ENCODE data around the gene GRIK5.

Gene GRIK5

DNA sequence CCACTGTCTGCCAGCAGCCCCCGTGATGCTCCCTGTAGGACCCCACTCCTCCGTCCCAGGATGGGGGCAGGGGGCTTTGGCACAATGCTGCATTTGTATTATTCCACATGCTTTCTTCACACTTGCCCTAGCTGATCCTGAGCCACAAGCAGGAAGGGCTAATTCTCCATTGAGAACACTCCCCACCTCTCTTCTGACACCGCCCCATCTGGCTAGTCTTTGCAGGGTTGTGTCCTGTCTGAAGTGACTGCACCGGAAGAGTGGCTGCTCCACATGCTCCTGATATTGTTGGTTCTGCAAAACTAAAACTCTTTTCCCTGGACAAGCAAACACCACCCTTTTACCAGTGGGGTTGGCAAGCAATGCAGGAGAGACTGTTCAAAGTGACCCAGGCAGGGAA is 23.9 kb upstream of the GRIK5 start:
- Histone ChIP-seq H3K9me2 (ENCODE audit: low read depth, low read length) (no peaks in the 10 kb centered on the region), H3K4me2 (ENCODE audit: low read length) (no peak overlapping the region), H2AFZ (ENCODE audit: low read length) (no peak overlapping the region), H3K9ac (ENCODE audit: low read length) (no peak overlapping the region), H3K4me3 (ENCODE audit: low read depth, low read length, poor library complexity, severe bottlenecking) (no peak overlapping the region), H3K36me3 (ENCODE audit: insufficient read depth, low read length) (peaks cover 28% of the 10 kb centered on the region; the same call in 1 of the 2 replicates), H3F3A (ENCODE audit: insufficient read depth, low read length) (no peaks in the 10 kb centered on the region), H3K27me3 (ENCODE audit: insufficient read depth, low read length) (no peaks in the 10 kb centered on the region), H3K9me3 (ENCODE audit: low read length) (no peaks in the 10 kb centered on the region), H4K20me1 (ENCODE audit: insufficient read depth, low read length) (no peaks in the 10 kb centered on the region), H3K4me1 (ENCODE audit: insufficient read depth, low read length, severe bottlenecking) (peaks cover 5% of the 10 kb centered on the region), H3K27ac (ENCODE audit: low read depth, low read length, poor library complexity, severe bottlenecking) (no peak overlapping the region), H3K79me2 (ENCODE audit: insufficient read depth, low read length) (no peaks in the 10 kb centered on the region)
- TF ChIP-seq EZH2 (IDR thresholded peaks at IDR 0.05; ENCODE audit: borderline replicate concordance, low read length) (no peak), CTCF (IDR thresholded peaks at IDR 0.05; ENCODE audit: low read length) (no peak)

- no peaks in the 10 kb centered on the region for H4K20me1 ChIP-seq (ENCODE audit: insufficient read depth, low read length)
- no peaks in the 10 kb centered on the region for H3K79me2 ChIP-seq (ENCODE audit: insufficient read depth, low read length)
- H3K9me2 ChIP-seq (ENCODE audit: low read depth, low read length), result no peaks in the 10 kb centered on the region
- no peak overlapping the region for H2AFZ ChIP-seq (ENCODE audit: low read length)
- no peak overlapping the region for H3K4me3 ChIP-seq (ENCODE audit: low read depth, low read length, poor library complexity, severe bottlenecking)
- no peak overlapping the region for H3K9ac ChIP-seq (ENCODE audit: low read length)
- peaks cover 28% of the 10 kb centered on the region; the same call in 1 of the 2 replicates for H3K36me3 ChIP-seq (ENCODE audit: insufficient read depth, low read length)
- no peak overlapping the region for H3K27ac ChIP-seq (ENCODE audit: low read depth, low read length, poor library complexity, severe bottlenecking)
- H3K4me2 ChIP-seq (ENCODE audit: low read length), result no peak overlapping the region
- H3K27me3 ChIP-seq (ENCODE audit: insufficient read depth, low read length), result no peaks in the 10 kb centered on the region
- peaks cover 9% of the 10 kb centered on the region for H3K4me1 ChIP-seq (ENCODE audit: insufficient read depth, low read length, severe bottlenecking)
- no peaks in the 10 kb centered on the region for H3F3A ChIP-seq (ENCODE audit: insufficient read depth, low read length)
- TF ChIP-seq EZH2 (IDR thresholded peaks at IDR 0.05; ENCODE audit: borderline replicate concordance, low read length) (no peak), CTCF (IDR thresholded peaks at IDR 0.05; ENCODE audit: low read length) (no peak)
- no peaks in the 10 kb centered on the region for H3K9me3 ChIP-seq (ENCODE audit: low read length)
Observed at GRCh38 chr19:42093505-42093904, 23.5 kb upstream of the GRIK5 start.

DNA sequence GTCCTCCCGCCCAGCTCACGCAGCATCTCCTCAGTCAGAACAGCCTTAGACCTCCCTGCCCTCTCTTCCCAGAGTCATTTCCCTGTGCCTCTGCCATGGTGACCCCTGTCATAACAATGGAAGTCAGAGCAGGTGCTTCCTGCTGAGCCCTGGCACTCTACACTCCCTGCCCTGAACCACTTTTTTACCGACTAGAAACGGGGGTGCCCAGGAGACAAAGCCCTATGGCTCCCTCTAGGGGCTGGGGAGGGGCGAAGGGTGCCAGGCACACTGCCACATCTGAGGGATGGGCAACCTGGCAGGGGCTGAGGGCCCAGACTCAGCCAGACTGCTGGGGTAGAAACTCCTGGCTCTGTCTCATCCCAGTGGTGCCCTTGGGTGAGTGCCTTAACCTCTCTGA is 22.3 kb upstream of the GRIK5 start:
- Histone ChIP-seq H3K9ac (ENCODE audit: low read length) (no peak overlapping the region), H3K27ac (ENCODE audit: low read depth, low read length, poor library complexity, severe bottlenecking) (no peak overlapping the region), H2AFZ (ENCODE audit: low read length) (no peak overlapping the region), H4K20me1 (ENCODE audit: insufficient read depth, low read length) (no peaks in the 10 kb centered on the region), H3K9me2 (ENCODE audit: low read depth, low read length) (no peaks in the 10 kb centered on the region), H3K9me3 (ENCODE audit: low read length) (no peaks in the 10 kb centered on the region), H3K79me2 (ENCODE audit: insufficient read depth, low read length) (no peaks in the 10 kb centered on the region), H3K27me3 (ENCODE audit: insufficient read depth, low read length) (no peaks in the 10 kb centered on the region), H3F3A (ENCODE audit: insufficient read depth, low read length) (no peaks in the 10 kb centered on the region), H3K4me2 (ENCODE audit: low read length) (no peak overlapping the region), H3K36me3 (ENCODE audit: insufficient read depth, low read length) (peaks cover 28% of the 10 kb centered on the region; the same call in 1 of the 2 replicates), H3K4me1 (ENCODE audit: insufficient read depth, low read length, severe bottlenecking) (peaks cover 20% of the 10 kb centered on the region), H3K4me3 (ENCODE audit: low read depth, low read length, poor library complexity, severe bottlenecking) (no peak overlapping the region)
- no peak for TF ChIP-seq EZH2 (IDR thresholded peaks at IDR 0.05; ENCODE audit: borderline replicate concordance, low read length)
- peak; percentile 83 for TF ChIP-seq CTCF (IDR thresholded peaks at IDR 0.05; ENCODE audit: low read length)

All from OCI-LY1 (cell line).